DMS153 treated with DMSO at 0.1 percent for 48 hours (cell line): Measurements from ENCODE around the gene MB21D2.
A peak's percentile ranks its signal among the peaks of the same experiment; 100 is the strongest.

Source experiments
- DNase-seq: peaks from one replicate; lab custom pipeline; 2025; ENCODE audit not compliant: unreplicated experiment; lab: John Stamatoyannopoulos, UW

Gene MB21D2

GRCh38 chr3:192923731-192924130 lies 6.1 kb upstream of the MB21D2 start:
- DNase-seq, result no peak

- no peak for DNase-seq
These were observed 4.1 kb upstream of the MB21D2 start for GRCh38 chr3:192921793-192922192.

GRCh38 chr3:192920411-192920810 lies 2.8 kb upstream of the MB21D2 start:
- no peak for DNase-seq

GRCh38 chr3:192919901-192920300 lies 2.2 kb upstream of the MB21D2 start:
- DNase-seq, result no peak

GRCh38 chr3:192918275-192918588 lies 576 bp upstream of the MB21D2 start:
- no peak for DNase-seq

- DNase-seq, result peak; percentile 55
These were observed 640 bp downstream of the MB21D2 start for GRCh38 chr3:192917028-192917403.

- peak; percentile 55 for DNase-seq
These were observed 1.2 kb downstream of the MB21D2 start for GRCh38 chr3:192916371-192917027.

GRCh38 chr3:192915722-192916121 lies 1.9 kb downstream of the MB21D2 start:
- DNase-seq, result no peak

GRCh38 chr3:192915304-192915703 lies 2.4 kb downstream of the MB21D2 start:
- peak; percentile 11 for DNase-seq

- DNase-seq, result no peak
These were observed 2.8 kb downstream of the MB21D2 start for GRCh38 chr3:192914848-192915247.

- DNase-seq, result no peak
These were observed 4.1 kb downstream of the MB21D2 start for GRCh38 chr3:192913540-192913939.

GRCh38 chr3:192911293-192911692 lies 6.4 kb downstream of the MB21D2 start:
- no peak for DNase-seq

- DNase-seq, result no peak
These were observed 9.9 kb downstream of the MB21D2 start for GRCh38 chr3:192907784-192908183.

- DNase-seq, result peak; percentile 12
These were observed 10.7 kb downstream of the MB21D2 start for GRCh38 chr3:192906940-192907339.

GRCh38 chr3:192905980-192906678 lies 11.5 kb downstream of the MB21D2 start:
- DNase-seq, result no peak

- no peak for DNase-seq
These were observed 12.9 kb downstream of the MB21D2 start for GRCh38 chr3:192904632-192905289.

GRCh38 chr3:192902549-192902948 lies 15.1 kb downstream of the MB21D2 start:
- no peak for DNase-seq

- DNase-seq, result no peak
These were observed 16.2 kb downstream of the MB21D2 start for GRCh38 chr3:192901435-192901834.

GRCh38 chr3:192899540-192899982 lies 18.1 kb downstream of the MB21D2 start:
- DNase-seq, result no peak

- DNase-seq, result no peak
These were observed 20.7 kb downstream of the MB21D2 start for GRCh38 chr3:192897005-192897404.

GRCh38 chr3:192896208-192896607 lies 21.4 kb downstream of the MB21D2 start:
- DNase-seq, result no peak

- DNase-seq, result no peak
These were observed 23.0 kb downstream of the MB21D2 start for GRCh38 chr3:192894676-192895075.
